Endothelial cell of umbilical vein (primary cell): ENCODE measurements around the gene ARHGAP9. TPM values are rescaled to one million over a fixed set of nuclear protein-coding genes. Genes with fewer than 3 reads are reported as not detected.
A peak's percentile ranks its signal among the peaks of the same experiment; 100 is the strongest.

Experiments used
- BruUV-seq: library from RNA; stranded (reverse); fragments of 400-500 nt; replicated peaks from 2 replicates; lab custom pipeline; 2021; lab: Mats Ljungman, UMichigan
- CTCF ChIA-PET: fragments of 300-600, 350-600 bp; sonication (Branson Sonifier 250); formaldehyde crosslinking; loops from one replicate; lab custom pipeline; 2021; ENCODE audit warnings: antibody characterized with exemption, inconsistent platforms; lab: Charles Lee
- POLR2A ChIA-PET: fragments of 300-600, 350-600 bp; sonication (Branson Sonifier 250); formaldehyde crosslinking; loops from one replicate; lab custom pipeline; 2021; ENCODE audit warnings: antibody characterized with exemption, inconsistent platforms; lab: Charles Lee
- DNase-seq: peaks from one replicate; pipeline ENCODE4 v3.0.0-alpha.2; 2011; ENCODE audit warnings: low read depth, low spot score
- FAIRE-seq: peaks from 2 replicates; lab custom pipeline; 2011; peaks lifted over from hg19 to GRCh38; lab: Jason Lieb, UNC
- H2AFZ ChIP-seq: 2 replicates; pipeline ENCODE4 v1.6.0; 2012; ENCODE audit warnings: low read depth, low read length, control low read depth, inconsistent platforms
- H3K27ac ChIP-seq: 2 replicates; pipeline ENCODE4 v1.5.1; 2011; ENCODE audit warnings: low read depth, mild to moderate bottlenecking, control low read depth, low read length, moderate library complexity; ENCODE audit not compliant: insufficient read depth
- H3K27me3 ChIP-seq, 2 experiments: 2 replicates each; pipeline versions ENCODE4 v1.6.0 to v1.6.1; 2011; ENCODE audit warnings: low read length in 2 of 2, mixed read lengths in 1 of 2; ENCODE audit not compliant: control insufficient read depth in 2 of 2, insufficient read depth in 2 of 2
- H3K36me3 ChIP-seq, 2 experiments: 2 replicates in 1 of 2; 3 replicates in 1 of 2; pipeline ENCODE4 v1.5.1; 2011; ENCODE audit warnings: low read length in 2 of 2, mild to moderate bottlenecking in 1 of 2, moderate library complexity in 1 of 2; ENCODE audit not compliant: control insufficient read depth in 2 of 2, insufficient read depth in 2 of 2; ENCODE audit errors: extremely low read depth in 1 of 2
- H3K4me1 ChIP-seq: 3 replicates; pipeline ENCODE4 v1.5.1; 2011; ENCODE audit warnings: mild to moderate bottlenecking, low read length; ENCODE audit not compliant: control insufficient read depth, insufficient read depth; ENCODE audit errors: extremely low read depth
- H3K4me2 ChIP-seq: 2 replicates; pipeline ENCODE4 v1.6.1; 2011; ENCODE audit warnings: low read length, control low read depth, mixed read lengths; ENCODE audit not compliant: insufficient read depth
- H3K4me3 ChIP-seq, 3 experiments: fragments of 200-600 bp in 1 of 3; sonication (generic), shearing (Covaris generic) in 1 of 3; replicated peaks in 1 of 3; 2 replicates each; pipeline ENCODE4 v1.5.1; 2011 to 2016; ENCODE audit warnings: control low read depth in 3 of 3, low read length in 3 of 3, mild to moderate bottlenecking in 2 of 3, inconsistent platforms in 1 of 3, low read depth in 1 of 3, moderate library complexity in 1 of 3; ENCODE audit not compliant: insufficient read depth in 1 of 3
- H3K79me2 ChIP-seq: 2 replicates; pipeline ENCODE4 v1.6.0; 2012; ENCODE audit warnings: low read length, inconsistent platforms; ENCODE audit not compliant: control insufficient read depth, insufficient read depth
- H3K9ac ChIP-seq: replicated peaks from 2 replicates; pipeline ENCODE3; 2011; ENCODE audit warnings: low read length, control low read depth; ENCODE audit not compliant: insufficient read depth; ENCODE audit errors: extremely low read depth
- H3K9me1 ChIP-seq: replicated peaks from 3 replicates; pipeline ENCODE4 v1.6.0; 2011; ENCODE audit warnings: mild to moderate bottlenecking, low read length; ENCODE audit not compliant: control insufficient read depth, insufficient read depth; ENCODE audit errors: extremely low read depth
- H3K9me3 ChIP-seq: replicated peaks from 2 replicates; pipeline ENCODE4 v1.5.1; 2012; ENCODE audit warnings: low read length, inconsistent platforms; ENCODE audit not compliant: control insufficient read depth, insufficient read depth
- H4K20me1 ChIP-seq: replicated peaks from 2 replicates; pipeline ENCODE3; 2011; ENCODE audit warnings: mild to moderate bottlenecking, low read length; ENCODE audit not compliant: control insufficient read depth, insufficient read depth; ENCODE audit errors: extremely low read depth
- CTCF ChIP-seq, 2 donors: IDR thresholded peaks; 1 replicate in 1 of 2; 2 replicates in 1 of 2; pipeline ENCODE4 v1.5.1; 2011; ENCODE audit warnings: low read length in 2 of 2, mild to moderate bottlenecking in 2 of 2, moderate library complexity in 2 of 2, control low read depth in 1 of 2, inconsistent platforms in 1 of 2, low read depth in 1 of 2; ENCODE audit not compliant: insufficient read depth in 1 of 2; ENCODE audit errors: extremely low read depth in 1 of 2
- EZH2 ChIP-seq: IDR thresholded peaks from 2 replicates; pipeline ENCODE4 v1.6.1; 2012; ENCODE audit warnings: borderline replicate concordance, low read depth, mild to moderate bottlenecking, moderate library complexity, low read length, inconsistent platforms; ENCODE audit not compliant: severe bottlenecking
- FOS ChIP-seq: IDR thresholded peaks from 2 replicates; pipeline ENCODE4 v1.6.1; 2011; ENCODE audit warnings: mild to moderate bottlenecking, low read length, moderate library complexity, borderline replicate concordance; ENCODE audit not compliant: insufficient read depth
- JUN ChIP-seq: IDR thresholded peaks from 2 replicates; pipeline ENCODE4 v1.6.1; 2011; ENCODE audit warnings: borderline replicate concordance, low read depth; ENCODE audit not compliant: insufficient read length, insufficient read depth
- MAX ChIP-seq: IDR thresholded peaks from 2 replicates; pipeline ENCODE4 v1.6.1; 2011; ENCODE audit not compliant: insufficient read depth, insufficient read length
- MYC ChIP-seq: IDR thresholded peaks from one replicate; pipeline ENCODE4 v1.6.1; 2011; ENCODE audit warnings: mild to moderate bottlenecking, low read depth, low read length
- POLR2A ChIP-seq: IDR thresholded peaks from 2 replicates; pipeline ENCODE4 v1.6.1; 2012; ENCODE audit warnings: low read depth, mild to moderate bottlenecking, control low read depth, low read length
- POLR2AphosphoS5 ChIP-seq: IDR thresholded peaks from 2 replicates; pipeline ENCODE4 v1.6.1; 2012; ENCODE audit warnings: low read depth, mild to moderate bottlenecking, control low read depth, low read length, moderate library complexity; ENCODE audit not compliant: insufficient read depth
- dilution Hi-C: fragments of 300-500 bp; cut with MboI; formaldehyde crosslinking; loops from one replicate; pipeline ENCODE4 v1.15.0; 2019; ENCODE audit warnings: low sequenced_read_pairs; ENCODE audit not compliant: extremely low pct_ligation_motif_present
- intact Hi-C: fragments of 100-400 bp; cut with micrococcal nuclease; formaldehyde crosslinking; loops from one replicate; pipeline ENCODE4 v1.10.0; 2022
- polyA plus RNA-seq, 4 experiments: library from polyadenylated mRNA; depleted of rRNA in 3 of 4; stranded (reverse) in 3 of 4; unstranded in 1 of 4; fragments of >200 nt; gene quantifications; 2 replicates each; pipeline versions ENCODE4 v1.2.1 to v1.2.3, GENCODE V29; 2011 to 2012; ENCODE audit warnings: missing spikeins in 1 of 4
- total RNA-seq: library from RNA; stranded (reverse); gene quantifications from 2 replicates; pipeline ENCODE4 v1.2.3, GENCODE V29; 2021

The ARHGAP9 gene
- total and polyA plus RNA-seq, 2 donors (not counting 3 experiments of a cell fraction or from before 2014, with no cell fraction given) = 0.25 to 0.38 TPM

- Histone ChIP-seq H3K79me2 (no peaks in the 10 kb centered on the region), H3K9ac (peak within 1 kb of the TSS; percentile 36), H4K20me1 (no peaks in the 10 kb centered on the region), H3K36me3 (no peaks in the 10 kb centered on the region), H3K4me2 (peak within 1 kb of the TSS; percentile 79), H2AFZ (peak within 1 kb of the TSS; percentile 92), H3K9me3 (no peaks in the 10 kb centered on the region), H3K4me3 (peak within 1 kb of the TSS; percentile 37 to 63 (median 55)), H3K9me1 (no peaks in the 10 kb centered on the region), H3K27ac (peak within 1 kb of the TSS; percentile 25), H3K27me3 (peaks cover 5 to 10% of the 10 kb centered on the region in 2 experiments), H3K4me1 (peaks cover 14% of the 10 kb centered on the region)
- FAIRE-seq (no peak), DNase-seq (no peak)
- ChIA-PET CTCF (interaction anchor here (0.6 to 2.0 kb wide), 30 partner anchors 9 to 1486 kb away, joined by 3 to 27 read pairs (median 4); partner anchors contain the start of genes B4GALNT1, RAB5B and SHMT2), POLR2A (no interaction called here)
- no TSS peak for BruUV-seq
- TF ChIP-seq FOS (no peak), POLR2A (no peak), POLR2AphosphoS5 (no peak), MAX (no peak), JUN (no peak), EZH2 (peak; percentile 10), CTCF (IDR thresholded peaks at IDR 0.05; ENCODE audit: extremely low read depth in 1 of 2, insufficient read depth in 1 of 2, low read depth in 1 of 2, low read length in 2 of 2) (no peak), MYC (no peak)
- dilution Hi-C loops (no loop called here), intact Hi-C loops (loop anchor here (1.0 to 2.0 kb wide), 2 partner anchors 28 to 161 kb away; partner anchors contain the start of gene MARS1)
Measured at GRCh38 chr12:57459750-57460467, 19.8 kb downstream of the ARHGAP9 start, which contains the start of gene GLI1. TSS of gene GLI1 (plus strand) at chr12:57459785. CDS start at chr12:57463692, 3,907 bp downstream.
